GM13977 (cell line): ENCODE data around the gene TMEM109.

Experiments used
- DNase-seq: peaks from one replicate; pipeline ENCODE4 v3.0.0; 2012; ENCODE audit warnings: low spot score
- in situ Hi-C: fragments of 300-500 bp; cut with MboI; formaldehyde crosslinking; loops from one replicate; pipeline ENCODE4 v1.12.0; 2022; ENCODE audit warnings: low sequenced_read_pairs, low pct_unique_long_range_greater_than_20kb, mixed read lengths, inconsistent platforms; ENCODE audit not compliant: unreplicated experiment
- TF ChIP-seq, protein P1 (sequence below): IDR thresholded peaks from 2 replicates; pipeline ENCODE4 v1.5.1; 2012; ENCODE audit warnings: mild to moderate bottlenecking, control low read depth; ENCODE audit not compliant: insufficient read depth; ENCODE audit errors: extremely low read depth, missing control alignments

Gene TMEM109

GRCh38 chr11:60932605-60933356 is 18.8 kb downstream of the TMEM109 start:
- TF ChIP-seq, protein P1, sequence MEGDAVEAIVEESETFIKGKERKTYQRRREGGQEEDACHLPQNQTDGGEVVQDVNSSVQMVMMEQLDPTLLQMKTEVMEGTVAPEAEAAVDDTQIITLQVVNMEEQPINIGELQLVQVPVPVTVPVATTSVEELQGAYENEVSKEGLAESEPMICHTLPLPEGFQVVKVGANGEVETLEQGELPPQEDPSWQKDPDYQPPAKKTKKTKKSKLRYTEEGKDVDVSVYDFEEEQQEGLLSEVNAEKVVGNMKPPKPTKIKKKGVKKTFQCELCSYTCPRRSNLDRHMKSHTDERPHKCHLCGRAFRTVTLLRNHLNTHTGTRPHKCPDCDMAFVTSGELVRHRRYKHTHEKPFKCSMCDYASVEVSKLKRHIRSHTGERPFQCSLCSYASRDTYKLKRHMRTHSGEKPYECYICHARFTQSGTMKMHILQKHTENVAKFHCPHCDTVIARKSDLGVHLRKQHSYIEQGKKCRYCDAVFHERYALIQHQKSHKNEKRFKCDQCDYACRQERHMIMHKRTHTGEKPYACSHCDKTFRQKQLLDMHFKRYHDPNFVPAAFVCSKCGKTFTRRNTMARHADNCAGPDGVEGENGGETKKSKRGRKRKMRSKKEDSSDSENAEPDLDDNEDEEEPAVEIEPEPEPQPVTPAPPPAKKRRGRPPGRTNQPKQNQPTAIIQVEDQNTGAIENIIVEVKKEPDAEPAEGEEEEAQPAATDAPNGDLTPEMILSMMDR = no peak
- no peak for DNase-seq

GRCh38 chr11:60933416-60934123 is 19.6 kb downstream of the TMEM109 start:
- DNase-seq = no peak
- TF ChIP-seq, protein P1 = no peak
- in situ Hi-C loops = no loop called here

More at GRCh38 chr11:60932605-60933356, 18.8 kb downstream of the TMEM109 start:
- in situ Hi-C loops = no loop called here

DNA sequence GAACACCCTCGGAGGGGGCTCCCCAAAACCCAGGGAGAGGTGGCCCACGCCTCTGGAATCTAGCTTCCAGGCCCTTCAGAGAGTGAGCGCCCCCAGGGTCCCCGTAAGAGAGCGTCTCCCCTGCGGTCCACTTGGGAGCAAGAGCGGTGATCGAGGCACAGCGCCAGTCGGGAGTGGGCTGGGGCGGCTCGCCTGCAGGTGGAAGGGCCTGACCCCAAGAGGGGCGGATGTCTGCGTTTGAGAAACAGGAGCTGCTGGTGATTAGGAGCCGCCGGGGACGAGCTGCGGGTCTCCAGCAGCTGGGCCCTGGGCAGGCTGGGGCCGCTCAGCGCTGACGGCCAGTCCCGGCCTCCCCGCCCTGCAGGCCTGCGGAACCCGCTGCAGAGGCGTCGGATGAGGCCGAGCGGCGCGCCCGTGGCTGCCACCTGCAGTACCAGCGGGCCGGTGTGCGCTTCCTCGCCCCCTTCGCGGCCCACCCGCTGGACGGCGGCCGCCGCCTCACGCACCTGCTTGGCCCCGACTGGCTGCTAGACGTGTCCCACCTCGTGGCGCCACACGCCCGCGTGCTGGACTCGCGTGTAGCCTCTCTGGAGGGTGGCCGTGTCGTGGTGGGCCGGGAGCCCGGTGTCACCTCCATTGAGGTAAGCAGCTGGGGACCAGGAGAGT is 20.3 kb downstream of the TMEM109 start:
- in situ Hi-C loops = no loop called here
- no peak for DNase-seq
- TF ChIP-seq, protein P1 = no peak

DNA sequence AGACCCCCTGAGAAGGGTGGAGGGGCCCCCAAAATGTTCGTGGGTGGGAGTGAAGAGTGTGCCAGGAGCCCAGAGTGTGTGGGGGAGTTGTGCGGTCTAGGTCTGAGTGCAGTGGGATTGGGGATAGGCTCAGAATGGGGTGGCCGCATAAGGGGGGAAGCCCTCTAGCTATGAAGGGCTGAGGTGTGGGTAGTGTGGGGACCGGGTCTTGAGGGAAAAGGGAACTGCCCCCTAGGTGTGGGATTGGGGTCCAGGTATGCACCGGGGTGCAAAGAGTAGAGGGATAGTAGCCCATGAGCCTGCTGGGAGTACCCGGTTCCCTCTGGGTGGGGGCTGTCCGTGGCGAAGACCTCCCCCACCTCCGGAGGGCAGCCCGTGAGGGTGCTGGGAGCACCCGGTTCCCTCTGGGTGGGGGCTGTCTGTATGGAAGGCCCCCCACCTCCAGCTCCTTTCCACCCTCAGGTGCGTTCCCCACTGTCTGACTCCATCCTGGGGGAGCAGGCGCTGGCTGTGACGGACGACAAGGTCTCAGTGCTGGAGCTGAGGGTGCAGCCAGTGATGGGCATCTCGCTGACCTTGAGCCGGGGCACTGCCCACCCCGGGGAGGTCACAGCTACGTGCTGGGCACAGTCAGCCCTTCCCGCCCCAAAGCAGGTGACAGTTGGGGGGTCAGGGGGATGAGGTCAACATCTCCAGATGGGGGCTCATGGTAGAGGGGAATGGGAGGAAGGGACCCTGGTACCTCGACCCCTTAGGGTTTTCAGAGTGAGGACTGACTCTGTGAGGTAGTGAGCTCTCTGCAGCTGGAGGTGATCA is 21.0 kb downstream of the TMEM109 start:
- in situ Hi-C loops = no loop called here
- DNase-seq = no peak
- TF ChIP-seq, protein P1 = no peak

DNA sequence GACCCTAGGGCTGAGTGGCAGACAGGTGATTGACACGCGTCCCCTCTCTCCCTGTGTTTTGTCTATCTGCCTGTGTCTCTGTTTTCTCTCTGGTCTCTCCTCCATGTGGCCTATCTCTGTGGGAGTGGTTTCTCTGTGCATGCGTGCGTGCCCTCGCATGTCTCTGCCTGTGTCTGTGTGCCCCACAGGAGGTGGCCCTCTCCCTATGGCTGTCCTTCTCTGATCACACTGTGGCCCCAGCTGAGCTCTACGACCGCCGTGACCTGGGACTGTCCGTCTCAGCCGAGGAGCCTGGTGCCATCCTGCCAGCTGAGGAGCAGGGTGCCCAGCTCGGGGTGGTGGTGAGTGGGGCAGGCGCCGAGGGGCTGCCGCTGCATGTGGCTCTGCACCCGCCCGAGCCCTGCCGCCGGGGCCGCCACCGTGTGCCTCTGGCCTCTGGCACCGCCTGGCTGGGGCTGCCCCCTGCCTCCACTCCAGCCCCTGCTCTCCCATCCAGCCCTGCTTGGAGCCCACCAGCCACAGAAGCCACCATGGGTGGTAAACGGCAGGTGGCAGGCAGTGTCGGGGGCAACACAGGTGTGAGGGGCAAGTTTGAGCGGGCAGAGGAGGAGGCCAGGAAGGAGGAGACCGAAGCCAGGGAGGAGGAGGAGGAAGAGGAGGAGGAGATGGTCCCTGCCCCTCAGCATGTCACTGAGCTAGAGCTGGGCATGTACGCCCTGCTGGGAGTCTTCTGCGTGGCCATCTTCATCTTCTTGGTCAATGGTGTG is 21.9 kb downstream of the TMEM109 start:
- TF ChIP-seq, protein P1 = no peak
- DNase-seq = no peak
- in situ Hi-C loops = no loop called here
